Immature natural killer cell (primary cell): ENCODE measurements around the gene FNBP1. TPM values are rescaled to one million over a fixed set of nuclear protein-coding genes. Genes with fewer than 3 reads are reported as not detected.
A peak's percentile ranks its signal among the peaks of the same experiment; 100 is the strongest.

ENCODE experiments used
- DNase-seq, 3 donors: peaks; one replicate each; pipeline ENCODE4 v3.0.0; 2022; ENCODE audit warnings: mixed read lengths in 1 of 3
- H3K27ac Mint-ChIP-seq, 6 donors: one replicate each; pipeline ENCODE4 v1.8.0; 2020; ENCODE audit warnings: mixed read lengths in 6 of 6, mild to moderate bottlenecking in 5 of 6, inconsistent platforms in 4 of 6, moderate library complexity in 3 of 6
- H3K27me3 Mint-ChIP-seq, 3 donors: one replicate each; pipeline ENCODE4 v1.8.0; 2020 to 2021; ENCODE audit warnings: low read depth in 3 of 3, mild to moderate bottlenecking in 3 of 3, mixed read lengths in 3 of 3, moderate library complexity in 3 of 3, inconsistent platforms in 1 of 3
- H3K36me3 Mint-ChIP-seq, 3 donors: one replicate each; pipeline ENCODE4 v1.8.0; 2020; ENCODE audit warnings: mixed read lengths in 3 of 3, inconsistent platforms in 2 of 3, mild to moderate bottlenecking in 2 of 3
- H3K4me1 Mint-ChIP-seq, 2 donors: one replicate each; pipeline ENCODE4 v1.8.0; 2020; ENCODE audit warnings: inconsistent platforms in 2 of 2, mild to moderate bottlenecking in 2 of 2, mixed read lengths in 2 of 2, moderate library complexity in 1 of 2
- H3K4me3 Mint-ChIP-seq, 5 donors: one replicate each; pipeline ENCODE4 v1.8.0; 2020; ENCODE audit warnings: mild to moderate bottlenecking in 5 of 5, mixed read lengths in 5 of 5, inconsistent platforms in 3 of 5, moderate library complexity in 3 of 5
- H3K9me3 Mint-ChIP-seq, 6 donors: one replicate each; pipeline ENCODE4 v1.8.0; 2020; ENCODE audit warnings: mild to moderate bottlenecking in 6 of 6, mixed read lengths in 6 of 6, inconsistent platforms in 4 of 6, moderate library complexity in 3 of 6
- polyA plus RNA-seq, 3 donors: library from polyadenylated mRNA; unstranded; fragments of 300-500 nt; fragmentation: Illumina TruSeq; gene quantifications; one replicate each; pipeline ENCODE4 v1.2.3, GENCODE V29; 2021

The FNBP1 gene
- polyA plus RNA-seq, 3 donors from 2014 or later = 113 to 136 (median 135) TPM

GRCh38 chr9:129868872-129869486 is 174.0 kb downstream of the FNBP1 start:
- Mint-ChIP-seq H3K36me3 (peaks cover 9 to 22% (median 19%) of the 10 kb centered on the region in 3 donors), H3K9me3 (no peaks in the 10 kb centered on the region), H3K27me3 (peaks cover 0 to 9% (median 8%) of the 10 kb centered on the region in 3 donors), H3K27ac (peak overlapping the region; percentile 91 to 97 (median 96)), H3K4me3 (peak overlapping the region; percentile 64 to 79 (median 72)), H3K4me1 (peaks cover 64 to 73% of the 10 kb centered on the region in 2 donors)
- DNase-seq = peak; percentile 93 to 94 (median 94)

- Mint-ChIP-seq H3K27me3 (peaks cover 0 to 9% (median 8%) of the 10 kb centered on the region in 3 donors), H3K36me3 (peaks cover 6 to 21% (median 18%) of the 10 kb centered on the region in 3 donors), H3K4me3 (peak overlapping the region; percentile 64 to 79 (median 72)), H3K9me3 (no peaks in the 10 kb centered on the region), H3K4me1 (peaks cover 68 to 80% of the 10 kb centered on the region in 2 donors), H3K27ac (peak overlapping the region; percentile 91 to 97 (median 96))
- no peak for DNase-seq
These were observed 174.7 kb downstream of the FNBP1 start for GRCh38 chr9:129868023-129868871.

DNA sequence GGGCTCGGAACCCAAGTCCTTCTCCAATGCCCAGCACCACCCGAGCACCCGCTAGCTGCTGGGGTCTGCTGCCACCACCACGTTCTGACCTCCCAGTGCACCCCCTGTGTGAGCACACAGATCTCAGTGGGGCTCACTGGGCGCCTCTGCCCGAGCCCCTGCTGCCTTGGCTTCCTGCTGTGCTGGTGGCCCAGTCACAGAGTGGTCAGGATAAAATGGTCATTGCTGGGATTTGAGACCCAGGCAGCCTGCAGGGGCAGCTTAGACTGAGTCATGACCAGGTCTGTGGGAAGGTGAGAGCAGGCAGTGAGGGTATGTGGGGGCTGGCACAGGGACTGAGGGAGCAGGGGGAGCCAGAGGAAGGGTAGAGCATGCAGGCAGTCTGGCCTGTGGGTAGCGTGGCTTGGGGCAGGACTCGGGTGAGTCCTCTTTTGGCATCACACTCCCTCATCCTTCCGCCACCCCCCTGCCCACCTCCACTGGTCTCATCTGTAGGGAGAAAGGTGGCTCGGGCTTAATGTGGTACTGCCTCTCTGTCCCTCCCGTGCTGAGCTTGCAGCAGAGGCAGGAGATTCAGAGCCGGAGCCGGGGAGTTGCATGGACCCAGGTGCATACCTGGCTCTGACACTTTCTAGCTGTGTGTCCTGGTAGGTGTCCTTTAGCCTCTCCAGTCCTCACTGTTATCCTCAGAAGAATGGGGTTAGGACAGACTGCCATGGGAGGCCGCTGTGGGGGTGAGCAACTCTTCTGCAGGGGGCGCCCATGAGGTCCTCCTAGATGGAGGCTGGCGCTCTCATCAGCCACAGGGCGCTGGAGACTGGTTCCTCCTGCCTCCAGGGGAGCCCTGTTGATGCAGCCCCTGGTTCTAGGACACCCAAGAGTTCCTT is 175.6 kb downstream of the FNBP1 start:
- no peak for DNase-seq
- peak overlapping the region; percentile 83 to 94 (median 90) for H3K27ac Mint-ChIP-seq
- no peaks in the 10 kb centered on the region for H3K9me3 Mint-ChIP-seq
- peaks cover 2 to 8% (median 8%) of the 10 kb centered on the region in 3 donors for H3K27me3 Mint-ChIP-seq
- H3K4me3 Mint-ChIP-seq = peak overlapping the region; percentile 25 to 72 (median 35)
- peaks cover 73 to 84% of the 10 kb centered on the region in 2 donors for H3K4me1 Mint-ChIP-seq
- H3K36me3 Mint-ChIP-seq = peaks cover 6 to 23% (median 20%) of the 10 kb centered on the region in 3 donors

- peak overlapping the region in 2 of 5 donors; percentile 19 to 25 for H3K4me3 Mint-ChIP-seq
These were observed 176.4 kb downstream of the FNBP1 start for GRCh38 chr9:129866394-129867135.

GRCh38 chr9:129865668-129866320 is 177.2 kb downstream of the FNBP1 start:
- no peak overlapping the region for H3K4me3 Mint-ChIP-seq
- peaks cover 6 to 30% (median 24%) of the 10 kb centered on the region in 3 donors for H3K36me3 Mint-ChIP-seq
- H3K27me3 Mint-ChIP-seq = peaks cover 2 to 10% (median 6%) of the 10 kb centered on the region in 3 donors
- H3K4me1 Mint-ChIP-seq = peaks cover 69 to 80% of the 10 kb centered on the region in 2 donors
- no peaks in the 10 kb centered on the region for H3K9me3 Mint-ChIP-seq
- peak overlapping the region; percentile 78 to 91 (median 87) for H3K27ac Mint-ChIP-seq
- DNase-seq = no peak

More at GRCh38 chr9:129866394-129867135, 176.4 kb downstream of the FNBP1 start:
- peaks cover 6 to 27% (median 22%) of the 10 kb centered on the region in 3 donors for H3K36me3 Mint-ChIP-seq
- peaks cover 72 to 83% of the 10 kb centered on the region in 2 donors for H3K4me1 Mint-ChIP-seq
- peaks cover 2 to 9% (median 6%) of the 10 kb centered on the region in 3 donors for H3K27me3 Mint-ChIP-seq
- no peaks in the 10 kb centered on the region for H3K9me3 Mint-ChIP-seq
- peak overlapping the region; percentile 84 to 94 (median 90) for H3K27ac Mint-ChIP-seq
- no peak for DNase-seq

DNA sequence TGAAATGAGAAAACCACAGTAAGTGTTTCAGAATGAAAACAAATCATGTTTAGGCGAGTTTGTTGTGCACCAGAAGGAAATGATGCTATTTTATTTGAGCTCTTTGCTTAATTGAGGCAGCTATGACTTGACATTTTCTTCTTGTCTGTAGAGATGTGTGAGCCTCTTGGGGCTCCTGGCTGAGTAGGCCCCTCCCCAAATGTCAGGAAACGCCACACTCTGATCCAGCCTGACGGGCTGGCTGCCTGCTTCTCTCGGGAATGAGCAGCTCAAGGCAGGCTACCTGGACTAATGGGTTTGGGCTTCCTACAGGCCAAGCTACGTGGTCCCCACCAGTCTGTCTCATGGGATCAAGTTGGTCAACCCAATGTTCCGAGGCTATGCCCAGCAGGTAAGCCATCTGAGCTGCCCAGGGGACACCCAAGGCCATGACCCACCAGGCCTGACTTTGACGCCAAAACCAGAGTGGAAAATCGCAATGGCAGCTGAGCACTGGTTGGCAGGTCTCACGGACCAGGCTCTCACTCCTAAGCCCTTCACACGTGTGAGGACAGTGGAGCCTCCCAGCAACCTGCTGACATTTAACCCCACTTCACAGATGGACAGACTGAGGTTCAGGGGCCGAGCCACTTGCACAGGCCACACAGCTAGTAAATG is 177.9 kb downstream of the FNBP1 start:
- peak overlapping the region in 1 of 5 donors; percentile 45 for H3K4me3 Mint-ChIP-seq
- H3K9me3 Mint-ChIP-seq = no peaks in the 10 kb centered on the region
- H3K36me3 Mint-ChIP-seq = peaks cover 6 to 30% (median 24%) of the 10 kb centered on the region in 3 donors
- H3K27me3 Mint-ChIP-seq = peaks cover 2 to 10% (median 6%) of the 10 kb centered on the region in 3 donors
- peaks cover 64 to 75% of the 10 kb centered on the region in 2 donors for H3K4me1 Mint-ChIP-seq
- H3K27ac Mint-ChIP-seq = peak overlapping the region; percentile 61 to 84 (median 79)
- DNase-seq = no peak

DNA sequence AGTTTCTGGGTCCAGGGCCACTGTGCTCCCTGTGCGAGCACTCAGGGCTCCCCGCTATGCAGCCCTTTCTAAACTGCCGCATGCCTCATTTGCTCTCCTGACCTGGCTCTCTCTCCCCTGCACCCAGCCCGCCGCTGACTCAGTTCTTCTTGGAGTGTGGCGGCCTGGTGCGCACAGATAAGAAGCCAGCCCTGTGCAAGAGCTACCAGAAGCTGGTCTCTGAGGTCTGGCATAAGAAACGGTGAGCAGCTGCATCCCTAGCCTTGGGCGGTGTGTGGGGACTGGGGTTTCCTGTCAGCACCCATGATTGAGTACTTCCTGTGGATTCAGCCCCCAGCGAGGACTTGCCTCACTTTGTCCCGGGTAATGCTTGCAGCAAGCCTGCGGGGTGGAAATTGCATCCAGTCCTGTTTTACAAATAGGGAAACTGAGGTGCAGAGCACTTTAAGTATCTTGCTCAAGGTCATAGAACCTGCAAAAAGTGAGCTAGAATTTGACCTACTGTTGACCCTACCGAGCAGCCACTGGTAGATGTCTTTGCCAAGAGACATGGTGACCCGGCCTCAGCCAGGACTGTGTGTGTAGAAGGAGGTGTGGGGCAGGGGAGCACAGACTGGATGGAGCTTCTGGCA is 179.8 kb downstream of the FNBP1 start:
- peak overlapping the region; percentile 62 to 75 (median 69) for H3K4me3 Mint-ChIP-seq
- peak; percentile 70 to 79 (median 71) for DNase-seq
- H3K4me1 Mint-ChIP-seq = peaks cover 47 to 59% of the 10 kb centered on the region in 2 donors
- peaks cover 6 to 37% (median 24%) of the 10 kb centered on the region in 3 donors for H3K36me3 Mint-ChIP-seq
- H3K9me3 Mint-ChIP-seq = no peaks in the 10 kb centered on the region
- peaks cover 2 to 9% (median 2%) of the 10 kb centered on the region in 3 donors for H3K27me3 Mint-ChIP-seq
- peak overlapping the region; percentile 73 to 96 (median 88) for H3K27ac Mint-ChIP-seq

DNA sequence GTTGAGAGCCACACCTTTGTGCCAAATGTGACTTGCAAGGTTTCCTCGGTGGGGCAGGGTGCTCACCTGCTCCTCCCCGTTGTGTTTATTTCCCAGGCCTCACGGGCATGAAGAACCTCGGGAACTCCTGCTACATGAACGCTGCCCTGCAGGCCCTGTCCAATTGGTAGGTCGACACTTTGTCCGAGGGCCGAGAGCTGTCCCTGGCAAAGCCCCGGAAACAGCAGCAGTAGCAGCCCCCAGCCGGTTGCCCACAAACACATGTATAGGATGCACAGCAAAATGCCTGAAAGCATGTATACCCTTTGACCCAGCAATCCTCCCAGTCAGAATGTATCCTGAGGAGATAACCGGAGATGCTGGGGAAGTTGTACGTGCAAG is 181.6 kb downstream of the FNBP1 start:
- Mint-ChIP-seq H3K27ac (peak overlapping the region in 4 of 6 donors; percentile 59 to 85 (median 80)), H3K36me3 (peaks cover 6 to 43% (median 26%) of the 10 kb centered on the region in 3 donors), H3K4me1 (peaks cover 35 to 46% of the 10 kb centered on the region in 2 donors), H3K9me3 (no peaks in the 10 kb centered on the region), H3K4me3 (peak overlapping the region; percentile 4 to 62 (median 38)), H3K27me3 (peaks cover 2 to 9% (median 3%) of the 10 kb centered on the region in 3 donors)
- no peak for DNase-seq

DNA sequence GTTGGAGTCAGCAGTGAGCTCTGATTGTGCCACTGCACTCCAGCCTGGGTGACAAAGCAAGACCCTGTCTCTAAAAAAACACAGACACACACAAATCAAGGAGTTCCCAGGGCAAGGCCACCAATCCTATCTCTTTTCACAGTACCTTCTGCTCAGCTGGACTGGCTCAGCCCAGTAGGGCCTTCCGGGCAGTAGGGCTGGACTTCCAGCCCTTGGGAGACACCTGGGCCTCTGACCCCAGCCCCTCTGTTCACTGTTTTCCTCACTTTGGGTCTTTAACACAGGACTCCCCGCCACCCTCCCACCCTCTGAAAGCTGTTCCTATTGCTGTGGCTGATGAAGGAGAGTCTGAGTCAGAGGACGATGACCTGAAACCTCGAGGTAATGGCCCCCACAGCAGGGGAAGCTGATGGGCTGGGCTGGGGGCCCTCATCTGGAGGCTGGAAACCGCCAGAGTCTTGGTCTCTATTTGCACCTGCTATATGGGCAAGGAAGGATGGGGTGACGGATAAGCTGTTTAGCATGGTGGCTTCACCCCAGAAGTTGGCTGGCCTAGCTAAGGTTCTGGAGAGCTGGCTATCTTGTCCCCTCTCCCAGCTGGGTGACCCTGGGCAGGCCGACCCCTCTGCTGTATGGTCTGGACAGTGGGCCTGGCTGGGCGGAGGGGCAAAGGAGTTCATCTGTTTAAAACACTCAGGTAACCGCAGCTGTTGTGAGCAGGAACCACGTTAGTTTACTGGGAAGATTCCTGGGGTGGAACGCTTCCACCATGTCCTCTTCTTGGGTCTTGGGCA is 182.1 kb downstream of the FNBP1 start:
- H3K27me3 Mint-ChIP-seq = peaks cover 2 to 9% (median 3%) of the 10 kb centered on the region in 3 donors
- H3K27ac Mint-ChIP-seq = peak overlapping the region in 2 of 6 donors; percentile 10 to 84
- H3K36me3 Mint-ChIP-seq = peaks cover 8 to 42% (median 27%) of the 10 kb centered on the region in 3 donors
- no peaks in the 10 kb centered on the region for H3K9me3 Mint-ChIP-seq
- peaks cover 36 to 46% of the 10 kb centered on the region in 2 donors for H3K4me1 Mint-ChIP-seq
- no peak for DNase-seq
- peak overlapping the region in 1 of 5 donors; percentile 33 for H3K4me3 Mint-ChIP-seq

DNA sequence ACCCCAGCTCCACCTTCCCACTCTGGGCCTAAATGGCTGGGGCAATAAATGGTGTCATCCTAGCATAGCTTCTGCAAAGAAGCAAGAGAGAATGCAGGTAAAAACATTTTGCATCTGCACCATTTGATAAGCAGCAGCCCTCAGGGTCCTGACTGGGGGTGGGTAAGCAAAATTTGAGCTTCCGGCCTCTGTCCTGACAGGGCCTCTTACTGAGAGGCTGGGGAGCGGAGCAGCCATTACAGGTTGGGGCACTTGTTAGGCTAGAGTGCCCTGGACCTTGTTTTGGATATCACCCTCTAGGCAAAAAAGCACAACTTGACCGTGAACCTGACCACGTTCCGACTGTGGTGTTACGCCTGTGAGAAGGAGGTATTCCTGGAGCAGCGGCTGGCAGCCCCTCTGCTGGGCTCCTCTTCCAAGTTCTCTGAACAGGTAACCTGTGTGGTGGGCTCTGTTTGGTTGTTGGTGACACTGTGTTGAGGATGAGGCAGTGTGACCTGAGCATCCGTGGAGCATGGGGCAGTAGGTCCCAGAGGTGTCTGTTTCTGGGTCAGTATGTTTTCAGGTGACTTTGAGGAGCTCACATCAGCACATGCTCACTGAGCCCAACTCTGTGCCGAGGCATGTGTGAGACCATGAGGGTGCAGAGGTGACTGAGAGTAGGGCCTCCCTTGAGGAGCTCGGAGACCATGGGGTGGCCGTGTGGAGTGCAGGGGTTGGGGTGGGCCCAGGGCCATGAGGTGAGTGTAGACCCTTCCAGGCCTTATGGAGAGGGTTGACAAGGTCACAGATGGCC is 184.6 kb downstream of the FNBP1 start:
- DNase-seq = no peak
- Mint-ChIP-seq H3K27ac (peak overlapping the region in 3 of 6 donors; percentile 53 to 80 (median 62)), H3K9me3 (no peaks in the 10 kb centered on the region), H3K4me1 (peaks cover 46 to 54% of the 10 kb centered on the region in 2 donors), H3K36me3 (peaks cover 19 to 55% (median 38%) of the 10 kb centered on the region in 3 donors), H3K27me3 (peaks cover 2 to 9% (median 4%) of the 10 kb centered on the region in 3 donors), H3K4me3 (no peak overlapping the region)
